T-cell (primary cell): ENCODE data around the gene C11orf86. TPM values are rescaled to one million over a fixed set of nuclear protein-coding genes. Genes with fewer than 3 reads are reported as not detected.

ENCODE experiments used
- ATAC-seq, 4 experiments: fragments of 200-7000 bp in 3 of 4; fragments of 150-1000 bp in 1 of 4; cut with Tn5 transposase; replicated peaks in 1 of 4; 1 replicate in 3 of 4; 2 replicates in 1 of 4; pipeline ENCODE4 v1.10.0; 2021; ENCODE audit warnings: moderate library complexity in 3 of 4, mild to moderate bottlenecking in 2 of 4, moderate number of reproducible peaks in 1 of 4
- CTCF ChIA-PET, 2 donors: fragments of 300-600 bp; sonication (Branson Sonifier 250); formaldehyde crosslinking; loops; one replicate each; lab custom pipeline; 2022; ENCODE audit warnings: antibody characterized with exemption in 2 of 2; lab: Charles Lee
- POLR2A ChIA-PET, 2 donors: fragments of 300-600 bp; sonication (Branson Sonifier 250); formaldehyde crosslinking; loops; one replicate each; lab custom pipeline; 2022; ENCODE audit warnings: antibody characterized with exemption in 2 of 2; lab: Charles Lee
- DNase-seq, 35 experiments: peaks; one replicate each; pipeline versions ENCODE4 v3.0.0 to v3.0.0-alpha.2; 2013 to 2023
- H3K27ac ChIP-seq: one replicate; pipeline ENCODE4 v1.5.1; 2013; ENCODE audit warnings: low read length
- H3K27me3 ChIP-seq, 2 experiments: replicated peaks in 1 of 2; 1 replicate in 1 of 2; 2 replicates in 1 of 2; pipeline versions ENCODE4 v1.6.1 to v1.7.0; 2013; ENCODE audit warnings: low read length in 1 of 2, mixed read lengths in 1 of 2; ENCODE audit not compliant: control insufficient read depth in 2 of 2, insufficient read depth in 2 of 2; ENCODE audit errors: extremely low read depth in 1 of 2
- H3K36me3 ChIP-seq, 2 donors: 1 replicate in 1 of 2; 2 replicates in 1 of 2; pipeline versions ENCODE4 v1.6.1 to v1.7.0; 2013; ENCODE audit warnings: low read length in 1 of 2; ENCODE audit not compliant: control insufficient read depth in 2 of 2, insufficient read depth in 1 of 2; ENCODE audit errors: extremely low read depth in 1 of 2
- H3K4me1 ChIP-seq, 2 experiments: 1 replicate in 1 of 2; 2 replicates in 1 of 2; pipeline versions ENCODE4 v1.6.1 to v1.7.0; 2013; ENCODE audit warnings: low read length in 2 of 2, mixed read lengths in 1 of 2; ENCODE audit not compliant: insufficient read depth in 2 of 2, control insufficient read depth in 1 of 2; ENCODE audit errors: extremely low read depth in 1 of 2
- H3K4me3 ChIP-seq, 2 donors: 1 replicate in 1 of 2; 2 replicates in 1 of 2; pipeline versions ENCODE4 v1.5.1 to v1.7.0; 2013; ENCODE audit warnings: mild to moderate bottlenecking in 2 of 2, low read length in 1 of 2, moderate library complexity in 1 of 2; ENCODE audit not compliant: control insufficient read depth in 1 of 2; ENCODE audit errors: extremely low read depth in 1 of 2
- H3K9me3 ChIP-seq: 2 replicates; pipeline ENCODE4 v1.7.0; 2013
- H3K27ac Mint-ChIP-seq, 2 donors: one replicate each; pipeline ENCODE4 v1.8.0; 2020 to 2021; ENCODE audit warnings: mild to moderate bottlenecking in 2 of 2, mixed read lengths in 2 of 2
- H3K27me3 Mint-ChIP-seq, 2 donors: one replicate each; pipeline ENCODE4 v1.8.0; 2021 to 2022; ENCODE audit warnings: mixed read lengths in 2 of 2
- H3K36me3 Mint-ChIP-seq: one replicate; pipeline ENCODE4 v1.8.0; 2021; ENCODE audit warnings: mixed read lengths
- H3K4me1 Mint-ChIP-seq, 3 donors: one replicate each; pipeline ENCODE4 v1.8.0; 2020 to 2022; ENCODE audit warnings: mixed read lengths in 3 of 3, mild to moderate bottlenecking in 1 of 3
- H3K4me3 Mint-ChIP-seq, 3 donors: one replicate each; pipeline ENCODE4 v1.8.0; 2020 to 2022; ENCODE audit warnings: mild to moderate bottlenecking in 3 of 3, mixed read lengths in 3 of 3, moderate library complexity in 3 of 3
- H3K9me3 Mint-ChIP-seq, 3 donors: one replicate each; pipeline ENCODE4 v1.8.0; 2020 to 2022; ENCODE audit warnings: mixed read lengths in 3 of 3
- WGBS: methylation state at CpG from one replicate; pipeline ENCODE4 v1.1.5; 2013; ENCODE audit warnings: missing lambda C conversion rate; ENCODE audit not compliant: insufficient coverage; 5-methylcytosine and 5-hydroxymethylcytosine counted together
- total RNA-seq, 35 experiments: library from RNA in 6 of 35; stranded (reverse) in 6 of 35; fragments of 120-200 nt in 1 of 35; gene quantifications; one replicate each; pipeline versions ENCODE4 v1.2.1 to v1.2.4 and lab custom pipeline; 2013 to 2026

C11orf86 gene
- total RNA-seq, 5 donors from 2014 or later (not counting 1 experiment from before 2014, with no cell fraction given), result not detected

GRCh38 chr11:66962801-66963200 lies 12.3 kb upstream of the C11orf86 start:
- no peak overlapping the region for H3K4me3 Mint-ChIP-seq
- no peak overlapping the region for H3K4me3 ChIP-seq
- H3K9me3 ChIP-seq, result no peaks in the 10 kb centered on the region
- no peak for ATAC-seq
- H3K27ac ChIP-seq, result no peak overlapping the region
- H3K27ac Mint-ChIP-seq, result no peak overlapping the region
- CTCF ChIA-PET, result interaction anchor here in 1 of 2 donors (0.6 kb wide), 1 partner anchor 41 kb away, joined by 6 read pairs; no protein-coding TSS in a partner anchor
- WGBS, result no CpG with 5 or more reads among the region's 5 CpGs
- peaks cover 9 to 17% (median 12%) of the 10 kb centered on the region in 3 donors for H3K4me1 Mint-ChIP-seq
- DNase-seq, result no peak
- H3K36me3 Mint-ChIP-seq, result no peaks in the 10 kb centered on the region
- H3K27me3 ChIP-seq, result peaks cover 0 to 10% of the 10 kb centered on the region in 2 experiments
- POLR2A ChIA-PET, result no interaction called here
- peaks cover 2 to 11% of the 10 kb centered on the region in 2 experiments for H3K4me1 ChIP-seq
- no peaks in the 10 kb centered on the region for H3K36me3 ChIP-seq
- H3K9me3 Mint-ChIP-seq, result no peaks in the 10 kb centered on the region
- H3K27me3 Mint-ChIP-seq, result peaks cover 6 to 12% of the 10 kb centered on the region in 2 donors

GRCh38 chr11:66964495-66964894 lies 10.6 kb upstream of the C11orf86 start:
- WGBS, result 40% methylated on average over 1 of the region's 3 CpGs

DNA sequence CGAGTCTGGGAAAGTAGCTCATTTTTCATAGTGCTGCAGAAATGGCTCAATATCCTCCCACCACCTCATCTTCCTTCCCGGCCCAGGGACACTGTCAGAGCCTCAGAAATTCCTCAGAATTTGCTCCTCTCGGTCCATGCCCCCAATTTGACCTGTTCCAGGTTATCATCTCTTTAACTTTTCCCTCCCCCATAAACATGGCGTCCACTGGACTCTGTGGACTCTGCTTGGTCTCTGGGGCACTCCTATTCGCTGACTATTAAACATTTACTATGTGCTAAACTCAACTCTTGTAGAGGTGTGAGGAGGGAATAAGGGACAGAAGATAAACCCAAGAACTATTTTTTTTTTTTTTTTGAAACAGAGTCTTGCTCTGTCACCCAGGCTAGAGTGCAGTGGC lies 8.8 kb upstream of the C11orf86 start:
- Mint-ChIP-seq H3K9me3 (no peaks in the 10 kb centered on the region), H3K4me3 (no peak overlapping the region), H3K36me3 (no peaks in the 10 kb centered on the region), H3K27ac (no peak overlapping the region), H3K27me3 (peaks cover 6 to 11% of the 10 kb centered on the region in 2 donors), H3K4me1 (peaks cover 2 to 12% (median 5%) of the 10 kb centered on the region in 3 donors)
- no peak for ATAC-seq
- Histone ChIP-seq H3K36me3 (no peaks in the 10 kb centered on the region), H3K27ac (no peak overlapping the region), H3K4me1 (no peaks in the 10 kb centered on the region), H3K4me3 (no peak overlapping the region), H3K9me3 (no peaks in the 10 kb centered on the region), H3K27me3 (peaks cover 0 to 12% of the 10 kb centered on the region in 2 experiments)
- ChIA-PET POLR2A (interaction anchor here in 1 of 2 donors (0.6 kb wide), 1 partner anchor 25 kb away, joined by 5 read pairs; no protein-coding TSS in a partner anchor), CTCF (interaction anchor here (0.6 kb wide), 2 partner anchors 29 to 203 kb away, joined by 4 read pairs; no protein-coding TSS in a partner anchor)
- DNase-seq, result no peak
- 63% methylated on average over 3 of the region's 5 CpGs for WGBS

More at GRCh38 chr11:66964495-66964894, 10.6 kb upstream of the C11orf86 start:
- Mint-ChIP-seq H3K9me3 (no peaks in the 10 kb centered on the region), H3K27ac (no peak overlapping the region), H3K36me3 (no peaks in the 10 kb centered on the region), H3K27me3 (peaks cover 6 to 11% of the 10 kb centered on the region in 2 donors), H3K4me3 (no peak overlapping the region), H3K4me1 (peaks cover 0 to 13% (median 2%) of the 10 kb centered on the region in 3 donors)
- POLR2A ChIA-PET, result no interaction called here
- Histone ChIP-seq H3K27me3 (peaks cover 0 to 10% of the 10 kb centered on the region in 2 experiments), H3K36me3 (no peaks in the 10 kb centered on the region), H3K4me3 (no peak overlapping the region), H3K4me1 (peaks cover 0 to 2% of the 10 kb centered on the region in 2 experiments), H3K27ac (no peak overlapping the region), H3K9me3 (no peaks in the 10 kb centered on the region)
- ATAC-seq (no peak), DNase-seq (no peak)
- CTCF ChIA-PET, result no interaction called here

DNA sequence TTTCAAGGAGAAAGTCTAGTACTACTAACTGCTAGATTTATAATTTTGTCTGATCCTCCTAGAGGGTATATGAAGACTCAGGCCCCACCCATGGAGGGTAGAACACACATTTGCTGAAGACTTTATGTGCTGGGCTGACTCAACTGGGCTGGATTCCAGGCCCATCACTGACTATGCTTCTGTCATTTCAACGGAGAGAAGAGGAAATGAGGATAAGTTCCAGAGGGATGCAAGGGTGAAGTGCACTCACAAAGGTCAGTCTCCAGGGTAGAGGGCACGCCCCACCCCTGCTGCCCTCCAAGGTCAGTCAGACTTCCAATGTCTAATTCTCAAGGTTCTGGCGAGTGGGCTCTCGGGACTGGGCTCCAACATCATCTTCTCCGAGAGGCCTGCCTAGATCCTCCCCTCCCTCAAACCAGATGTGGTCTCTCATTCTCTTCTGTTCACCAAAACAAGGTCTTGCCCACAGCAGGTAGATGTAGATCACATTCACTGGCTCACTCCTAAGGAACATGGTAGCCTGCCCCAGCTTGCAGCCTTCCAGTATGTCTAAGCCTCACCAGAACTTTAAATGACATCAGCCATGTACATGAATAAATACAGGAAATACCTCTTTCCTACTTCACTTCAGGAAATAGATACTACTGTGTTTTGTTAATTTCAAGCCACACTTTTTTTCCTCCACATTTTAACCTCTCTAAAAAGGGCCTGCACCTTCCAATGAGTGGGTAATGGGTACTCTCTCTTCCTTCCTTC lies 7.3 kb upstream of the C11orf86 start:
- ATAC-seq (no peak), DNase-seq (no peak)
- H3K36me3 ChIP-seq, result no peaks in the 10 kb centered on the region
- no peaks in the 10 kb centered on the region for H3K9me3 ChIP-seq
- Mint-ChIP-seq H3K27me3 (peaks cover 8 to 14% of the 10 kb centered on the region in 2 donors), H3K4me3 (no peak overlapping the region), H3K9me3 (no peaks in the 10 kb centered on the region), H3K36me3 (no peaks in the 10 kb centered on the region), H3K27ac (no peak overlapping the region), H3K4me1 (peaks cover 2 to 12% (median 5%) of the 10 kb centered on the region in 3 donors)
- CTCF ChIA-PET, result no interaction called here
- peaks cover 0 to 13% of the 10 kb centered on the region in 2 experiments for H3K27me3 ChIP-seq
- H3K27ac ChIP-seq, result no peak overlapping the region
- POLR2A ChIA-PET, result no interaction called here
- WGBS, result 98% methylated on average over 4 of the region's 5 CpGs
- no peaks in the 10 kb centered on the region for H3K4me1 ChIP-seq
- H3K4me3 ChIP-seq, result no peak overlapping the region

DNA sequence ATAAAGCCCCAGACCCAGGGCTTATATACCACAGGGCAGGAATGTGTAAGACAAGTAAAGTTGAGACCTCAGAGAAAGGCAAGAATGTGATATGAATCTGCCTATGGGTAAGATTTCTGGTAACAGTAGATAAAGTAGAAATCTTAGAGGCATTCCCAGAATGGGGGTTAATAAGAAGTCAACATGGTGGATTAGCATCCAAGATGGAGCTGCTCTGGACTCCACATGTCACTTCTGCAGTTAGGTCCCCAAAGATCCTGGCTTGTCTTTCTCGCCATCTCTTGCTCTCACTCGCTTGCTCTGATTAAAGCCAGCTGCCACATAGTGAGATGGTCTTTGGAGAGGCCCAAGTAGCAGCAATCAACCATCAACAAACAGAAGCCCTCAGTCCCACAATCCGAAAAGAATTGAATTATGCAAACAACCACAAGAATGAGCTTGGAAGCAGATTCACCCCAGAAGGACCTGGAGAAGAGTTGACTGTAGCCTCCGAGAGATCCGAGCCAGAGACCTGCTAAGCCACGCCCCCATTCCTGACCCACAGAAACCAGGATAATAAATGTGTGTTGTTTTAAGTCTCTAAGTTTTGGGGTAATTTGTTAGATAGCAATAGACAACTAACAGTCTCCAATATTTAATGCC lies 5.4 kb upstream of the C11orf86 start:
- H3K27me3 ChIP-seq, result peaks cover 0 to 13% of the 10 kb centered on the region in 2 experiments
- no peaks in the 10 kb centered on the region for H3K9me3 ChIP-seq
- no peaks in the 10 kb centered on the region for H3K9me3 Mint-ChIP-seq
- H3K27ac Mint-ChIP-seq, result no peak overlapping the region
- no peak for ATAC-seq
- H3K4me3 Mint-ChIP-seq, result no peak overlapping the region
- no peaks in the 10 kb centered on the region for H3K4me1 ChIP-seq
- no peaks in the 10 kb centered on the region for H3K36me3 Mint-ChIP-seq
- no peak for DNase-seq
- no peak overlapping the region for H3K4me3 ChIP-seq
- CTCF ChIA-PET, result no interaction called here
- no peaks in the 10 kb centered on the region for H3K36me3 ChIP-seq
- no peak overlapping the region for H3K27ac ChIP-seq
- WGBS, result 100% methylated on average over 1 of the region's 6 CpGs
- H3K27me3 Mint-ChIP-seq, result peaks cover 8 to 14% of the 10 kb centered on the region in 2 donors
- POLR2A ChIA-PET, result no interaction called here
- peaks cover 2 to 12% (median 5%) of the 10 kb centered on the region in 3 donors for H3K4me1 Mint-ChIP-seq

DNA sequence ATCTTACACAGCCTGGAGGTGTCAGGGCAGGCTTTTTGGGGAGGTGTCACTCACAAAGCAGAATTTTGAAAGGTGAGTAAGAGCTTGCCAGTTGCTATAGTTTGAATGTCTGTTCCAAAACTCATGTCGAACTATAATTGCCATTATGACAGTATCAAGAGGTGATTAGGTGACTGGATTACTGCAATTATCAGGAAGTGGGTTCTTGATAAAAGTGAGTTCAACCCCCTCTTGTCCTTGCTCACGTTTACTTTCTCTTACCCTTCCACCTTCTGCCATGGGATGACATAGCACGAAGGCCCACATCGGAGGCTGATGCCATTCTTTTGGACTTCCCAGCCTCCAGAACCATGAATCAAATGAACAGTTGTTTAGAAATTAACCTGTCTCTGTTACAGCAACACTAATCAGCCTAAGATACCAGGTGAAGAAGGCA lies 4.7 kb upstream of the C11orf86 start:
- DNase-seq (no peak), ATAC-seq (no peak)
- H3K27ac Mint-ChIP-seq, result no peak overlapping the region
- no peak overlapping the region for H3K4me3 ChIP-seq
- ChIA-PET POLR2A (no interaction called here), CTCF (no interaction called here)
- no peak overlapping the region for H3K4me3 Mint-ChIP-seq
- no peaks in the 10 kb centered on the region for H3K36me3 Mint-ChIP-seq
- peaks cover 0 to 15% of the 10 kb centered on the region in 2 experiments for H3K27me3 ChIP-seq
- 93% methylated on average over 3 of the region's 4 CpGs for WGBS
- H3K27me3 Mint-ChIP-seq, result peaks cover 8 to 14% of the 10 kb centered on the region in 2 donors
- peaks cover 2 to 12% (median 5%) of the 10 kb centered on the region in 3 donors for H3K4me1 Mint-ChIP-seq
- H3K9me3 Mint-ChIP-seq, result no peaks in the 10 kb centered on the region
- H3K4me1 ChIP-seq, result no peaks in the 10 kb centered on the region
- H3K27ac ChIP-seq, result no peak overlapping the region
- H3K36me3 ChIP-seq, result no peaks in the 10 kb centered on the region
- H3K9me3 ChIP-seq, result no peaks in the 10 kb centered on the region
